IPS-NIHi11 (cell line): ENCODE data around the gene CRB1.
"Not testable (repeated sequence)": the region's sequence is repeated elsewhere in the genome, so short reads cannot be mapped to it uniquely, and the experiment has no call there.

ENCODE experiments used
- DNase-seq: peaks from one replicate; pipeline ENCODE4 v3.0.0; 2012; ENCODE audit warnings: mixed read lengths, low spot score

Gene CRB1

GRCh38 chr1:197402189-197402588 lies 134.1 kb downstream of the CRB1 start:
- no peak for DNase-seq

DNA sequence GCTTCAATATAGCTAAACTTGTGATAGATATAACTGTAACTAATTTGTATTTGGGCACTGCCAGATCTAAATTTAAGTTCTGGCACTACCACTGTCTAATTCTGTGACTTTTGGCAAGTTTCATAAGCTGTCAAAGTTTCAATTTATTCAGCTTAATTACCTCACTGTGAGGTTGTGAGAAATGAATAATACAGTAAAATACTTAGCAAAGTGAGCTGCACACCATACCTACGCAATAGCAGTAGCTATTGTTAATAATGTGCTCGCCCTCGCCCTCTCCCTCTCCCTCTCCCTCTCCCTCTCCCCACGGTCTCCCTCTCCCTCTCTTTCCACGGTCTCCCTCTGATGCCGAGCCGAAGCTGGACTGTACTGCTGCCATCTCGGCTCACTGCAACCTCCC lies 136.7 kb downstream of the CRB1 start:
- DNase-seq, result not testable (repeated sequence)

DNA sequence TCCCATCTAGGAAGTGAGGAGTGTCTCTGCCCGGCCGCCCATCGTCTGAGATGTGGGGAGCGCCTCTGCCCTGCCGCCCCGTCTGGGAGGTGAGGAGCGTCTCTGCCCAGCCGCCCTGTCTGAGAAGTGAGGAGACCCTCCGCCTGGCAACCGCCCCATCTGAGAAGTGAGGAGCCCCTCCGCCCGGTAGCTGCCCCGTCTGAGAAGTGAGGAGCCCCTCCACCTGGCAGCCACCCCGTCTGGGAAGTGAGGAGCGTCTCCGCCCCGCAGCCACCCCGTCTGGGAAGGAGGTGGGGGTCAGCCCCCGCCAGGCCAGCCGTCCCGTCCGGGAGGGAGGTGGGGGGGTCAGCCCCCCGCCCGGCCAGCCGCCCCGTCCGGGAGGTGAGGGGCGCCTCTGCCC lies 137.6 kb downstream of the CRB1 start:
- not testable (repeated sequence) for DNase-seq

GRCh38 chr1:197413564-197413963 lies 145.5 kb downstream of the CRB1 start:
- no peak for DNase-seq

DNA sequence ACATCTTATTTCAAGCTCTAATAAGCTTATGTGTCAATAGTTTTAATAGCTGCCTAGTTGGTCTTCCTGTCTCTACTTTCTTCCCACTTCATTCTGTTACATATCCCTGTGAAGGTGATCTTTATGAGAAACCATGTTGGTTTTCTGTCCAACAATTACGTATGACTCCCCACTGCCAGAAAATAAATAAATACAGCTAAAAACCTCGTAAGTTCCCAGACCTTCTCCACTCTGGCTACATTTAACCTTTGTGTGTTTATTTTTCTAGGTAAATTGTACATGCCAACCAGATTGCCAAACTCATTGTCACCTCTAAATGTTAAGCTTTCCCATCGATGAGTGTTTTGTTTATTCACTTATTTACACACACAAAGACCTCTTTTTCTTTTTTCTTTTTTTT lies 147.2 kb downstream of the CRB1 start:
- DNase-seq, result no peak

DNA sequence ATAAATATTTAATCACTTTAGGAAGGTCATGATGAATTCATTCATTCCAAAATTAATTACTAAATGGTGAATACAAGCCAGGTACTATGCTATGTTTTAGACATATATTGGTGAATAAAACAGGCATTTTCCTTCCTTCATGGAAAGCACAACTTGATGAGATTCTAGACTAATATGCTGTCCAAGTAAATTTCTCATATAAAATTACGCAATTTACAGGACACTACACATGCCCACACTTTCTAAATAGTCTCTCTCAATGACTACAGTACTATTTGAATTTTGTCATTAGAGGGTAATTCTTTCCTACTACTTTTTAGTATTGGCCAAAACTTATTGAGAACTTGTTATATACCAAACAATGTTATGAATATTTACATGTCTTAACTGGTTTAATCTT lies 150.6 kb downstream of the CRB1 start:
- no peak for DNase-seq

DNA sequence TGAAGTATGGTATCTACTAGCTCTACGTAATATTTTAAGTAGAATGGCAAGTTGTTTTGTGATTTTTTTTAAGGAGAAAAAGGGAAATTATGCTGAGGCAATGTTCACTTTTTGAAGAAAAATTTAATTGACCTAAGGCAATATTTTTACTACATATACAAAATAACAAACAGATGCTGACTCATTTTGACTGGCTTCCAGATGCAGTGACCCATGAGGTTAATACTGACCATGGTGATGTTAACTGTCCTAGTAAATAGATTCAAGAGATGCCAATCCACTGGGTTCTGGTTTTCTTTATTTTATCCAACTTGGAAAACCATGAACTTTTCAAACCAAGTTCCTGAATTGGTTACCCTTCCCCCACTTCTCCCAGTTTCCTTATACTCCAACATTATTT lies 154.9 kb downstream of the CRB1 start:
- no peak for DNase-seq

- DNase-seq, result no peak
Observed at GRCh38 chr1:197424380-197424779, 156.3 kb downstream of the CRB1 start.

- no peak for DNase-seq
Observed at GRCh38 chr1:197429372-197429771, 161.3 kb downstream of the CRB1 start.

DNA sequence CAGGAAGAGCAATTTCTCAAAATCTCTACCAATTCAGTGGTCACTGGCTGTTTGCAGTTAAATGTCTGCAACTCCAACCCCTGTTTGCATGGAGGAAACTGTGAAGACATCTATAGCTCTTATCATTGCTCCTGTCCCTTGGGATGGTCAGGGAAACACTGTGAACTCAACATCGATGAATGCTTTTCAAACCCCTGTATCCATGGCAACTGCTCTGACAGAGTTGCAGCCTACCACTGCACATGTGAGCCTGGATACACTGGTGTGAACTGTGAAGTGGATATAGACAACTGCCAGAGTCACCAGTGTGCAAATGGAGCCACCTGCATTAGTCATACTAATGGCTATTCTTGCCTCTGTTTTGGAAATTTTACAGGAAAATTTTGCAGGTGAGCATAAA lies 167.2 kb downstream of the CRB1 start:
- no peak for DNase-seq

- no peak for DNase-seq
Observed at GRCh38 chr1:197437601-197438000, 169.5 kb downstream of the CRB1 start.

DNA sequence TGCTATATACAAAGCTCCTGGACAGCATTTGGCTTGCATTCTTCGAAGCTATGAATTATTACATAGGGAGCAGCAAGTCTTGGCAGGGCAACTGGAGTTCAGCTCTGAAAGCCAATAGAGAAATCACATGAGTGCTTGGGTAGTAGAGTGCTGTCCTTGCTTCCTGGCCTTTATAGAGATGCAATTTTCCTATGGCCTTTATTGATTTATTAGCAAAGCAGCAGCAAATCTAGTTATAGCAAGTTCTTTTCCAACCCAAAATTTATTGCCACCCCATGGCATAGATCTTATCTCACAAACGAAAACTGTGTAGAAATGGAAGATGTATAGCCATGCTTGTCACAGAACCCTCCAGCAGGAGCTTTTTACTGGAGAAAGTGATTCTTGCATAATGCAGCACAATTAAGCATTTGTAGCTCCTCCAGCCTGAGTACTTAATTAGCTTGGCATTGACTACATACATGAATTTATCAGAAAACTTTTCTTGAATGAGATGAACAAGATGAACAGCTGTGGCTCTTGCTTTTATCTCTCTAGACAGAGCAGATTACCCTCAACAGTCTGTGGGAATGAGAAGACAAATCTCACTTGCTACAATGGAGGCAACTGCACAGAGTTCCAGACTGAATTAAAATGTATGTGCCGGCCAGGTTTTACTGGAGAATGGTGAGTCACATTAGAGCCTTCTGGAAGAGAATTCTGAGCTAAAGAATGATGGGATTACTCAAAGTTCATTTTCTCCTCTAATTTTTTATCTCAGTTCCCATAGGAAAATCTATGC lies 170.1 kb downstream of the CRB1 start:
- no peak for DNase-seq

GRCh38 chr1:197439708-197440280 lies 171.7 kb downstream of the CRB1 start:
- DNase-seq, result no peak

DNA sequence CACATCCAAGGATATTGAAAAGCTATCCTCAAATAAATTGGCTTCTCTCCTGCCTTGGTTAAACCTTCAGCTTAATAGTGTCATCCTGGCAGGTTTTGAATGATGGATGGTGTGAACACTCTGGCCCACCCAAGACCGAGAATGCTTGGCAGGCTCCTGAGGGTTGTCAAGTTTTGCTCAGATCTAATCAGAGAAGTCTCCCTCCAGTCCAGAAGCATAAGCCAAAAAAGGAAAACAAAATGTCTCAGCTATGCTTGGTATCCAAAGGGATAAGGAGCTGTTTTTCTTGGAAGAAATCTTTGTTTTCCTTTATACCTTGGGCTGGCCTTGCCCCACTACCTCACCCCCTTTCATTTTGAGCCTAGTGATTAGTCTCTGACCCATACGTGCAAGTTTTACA lies 172.7 kb downstream of the CRB1 start:
- DNase-seq, result no peak

DNA sequence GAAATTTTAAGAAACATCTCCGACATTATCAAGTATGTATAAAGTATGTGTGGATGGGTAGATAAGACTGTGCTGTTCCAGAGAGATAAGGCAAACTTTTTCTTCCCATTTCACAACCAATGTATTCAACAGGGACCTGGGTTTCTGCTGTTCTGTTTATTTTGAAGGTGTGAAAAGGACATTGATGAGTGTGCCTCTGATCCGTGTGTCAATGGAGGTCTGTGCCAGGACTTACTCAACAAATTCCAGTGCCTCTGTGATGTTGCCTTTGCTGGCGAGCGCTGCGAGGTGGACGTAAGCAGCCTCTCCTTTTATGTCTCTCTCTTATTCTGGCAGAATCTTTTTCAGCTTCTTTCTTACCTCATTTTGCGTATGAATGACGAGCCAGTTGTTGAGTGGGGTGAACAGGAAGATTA lies 174.0 kb downstream of the CRB1 start:
- DNase-seq, result no peak

DNA sequence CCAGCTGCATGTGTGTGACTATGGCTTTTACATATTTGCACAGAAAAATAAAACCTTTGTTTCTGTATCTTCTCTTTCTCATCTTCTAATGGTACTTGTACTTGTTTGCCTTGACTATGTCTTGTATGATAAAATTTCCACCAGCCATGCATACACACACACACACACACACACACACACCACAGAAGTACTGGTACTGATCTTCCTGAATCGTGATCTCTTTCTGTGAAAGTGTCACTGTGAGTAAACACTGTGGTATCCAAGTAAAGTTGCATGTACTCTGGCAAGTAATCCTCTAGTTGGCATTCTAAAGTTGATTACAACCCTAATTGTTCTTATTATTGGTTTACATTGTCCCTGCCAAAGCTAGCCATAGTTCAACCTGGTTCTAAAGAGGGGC lies 176.7 kb downstream of the CRB1 start:
- DNase-seq, result no peak

DNA sequence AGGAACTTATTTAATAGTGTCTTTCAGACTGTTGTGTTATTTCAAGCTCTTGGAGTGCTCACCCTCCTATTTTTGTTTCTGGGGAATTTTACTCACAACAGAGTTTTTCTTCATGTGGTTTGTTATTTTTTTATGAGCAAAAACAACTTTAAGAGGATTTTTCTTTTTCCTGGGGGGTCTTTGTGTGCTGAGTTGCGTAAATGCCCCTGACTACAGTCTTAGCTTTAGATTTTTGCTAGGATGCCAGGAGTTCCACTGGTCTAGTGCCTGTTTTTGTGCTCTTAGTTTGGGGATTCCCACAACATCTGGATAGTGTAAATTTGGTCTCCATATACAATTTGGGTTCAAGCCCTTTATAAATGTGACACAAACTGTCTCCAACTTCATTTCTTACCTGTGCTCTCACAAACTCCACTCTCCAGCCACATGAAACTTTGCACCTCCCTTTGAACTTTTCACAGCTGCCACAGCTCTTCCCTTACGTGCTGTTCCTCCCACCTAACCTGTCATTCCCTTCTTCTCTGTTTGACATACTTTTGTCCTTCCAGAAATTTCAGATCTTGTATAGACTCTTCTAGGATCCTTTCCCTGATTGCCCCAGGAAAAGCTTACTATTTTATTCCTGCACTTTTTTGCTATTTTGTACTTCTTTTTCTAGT lies 180.2 kb downstream of the CRB1 start:
- no peak for DNase-seq

GRCh38 chr1:197451381-197451780 lies 183.3 kb downstream of the CRB1 start:
- DNase-seq, result no peak

DNA sequence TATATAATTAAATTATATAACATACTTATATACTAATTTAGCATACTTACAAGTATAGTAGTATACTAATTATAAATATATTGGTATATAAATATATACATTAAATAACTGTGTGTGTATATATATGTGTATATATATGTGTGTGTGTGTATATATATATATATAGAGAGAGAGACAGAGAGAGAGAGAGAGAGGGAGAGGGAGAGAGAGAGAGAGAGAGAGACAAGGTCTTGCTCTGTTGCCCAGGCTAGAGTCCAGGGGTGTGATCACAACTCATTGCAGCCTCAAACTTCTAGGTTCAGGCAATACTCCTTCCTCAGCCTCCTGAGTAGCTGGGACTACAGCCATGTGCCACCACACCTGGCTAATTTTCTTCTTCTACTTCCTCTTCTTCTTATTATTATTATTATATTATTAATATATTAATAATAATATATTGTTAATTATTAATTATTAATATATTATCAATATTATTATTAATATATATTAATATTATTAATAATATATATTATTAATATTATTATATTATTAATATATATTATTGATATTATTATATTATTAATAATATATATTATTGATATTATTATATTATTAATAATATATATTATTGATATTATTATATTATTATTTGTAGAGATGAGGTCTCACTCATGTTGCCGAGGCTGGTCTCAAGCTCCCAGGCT lies 185.5 kb downstream of the CRB1 start:
- DNase-seq, result no peak

DNA sequence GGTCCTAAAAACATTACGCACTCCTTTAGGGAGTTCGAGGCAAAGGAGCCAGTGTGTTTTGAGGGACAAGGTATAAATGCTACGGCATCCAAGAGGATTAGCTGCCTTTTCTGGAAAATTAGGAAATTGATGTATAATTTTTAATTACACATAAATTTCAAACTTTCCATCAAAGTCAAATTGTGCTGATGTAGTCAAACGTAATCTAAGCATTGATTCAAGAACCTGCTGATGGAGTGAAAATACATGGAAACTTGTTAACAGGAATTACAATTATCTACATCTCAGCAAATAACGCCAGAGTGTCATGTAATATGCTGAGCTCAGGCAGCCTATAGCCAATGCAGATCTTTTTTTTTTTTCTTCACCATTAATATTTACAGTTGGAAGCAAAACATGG lies 194.5 kb downstream of the CRB1 start:
- no peak for DNase-seq

- no peak for DNase-seq
Observed at GRCh38 chr1:197463142-197463541, 195.1 kb downstream of the CRB1 start.

GRCh38 chr1:197464044-197464443 lies 196.0 kb downstream of the CRB1 start:
- DNase-seq, result no peak
